SK-N-MC (cell line): ENCODE results near the gene LUC7L3.

Experiments
- EZH2 ChIP-seq: fragments of 200-600 bp; sonication (generic); IDR thresholded peaks from one replicate; pipeline ENCODE4 v1.6.1; 2017; ENCODE audit warnings: antibody characterized with exemption
- POLR2AphosphoS5 ChIP-seq: IDR thresholded peaks from 2 replicates; pipeline ENCODE4 v1.6.1; 2012; ENCODE audit warnings: mild to moderate bottlenecking, low read depth, low read length, borderline replicate concordance

GRCh38 chr17:50763716-50764475, 44.5 kb downstream of the LUC7L3 start:
- TF ChIP-seq POLR2AphosphoS5 (no peak), EZH2 (no peak)
